Measurements from ENCODE around the gene EXOSC2.

EXOSC2 gene

GRCh38 chr9:130693426-130694191, at the start of gene EXOSC2:
TSS of gene EXOSC2 (plus strand) at chr9:130693780. CDS start at chr9:130693792, 12 bp downstream.
- peak; percentile 99 for DNase-seq (ENCODE audit: low spot score)

- no peak for DNase-seq (ENCODE audit: low spot score)
These were observed 42.4 kb upstream of the EXOSC2 start for GRCh38 chr9:130651221-130651620.

- no peak for DNase-seq (ENCODE audit: low spot score)
These were observed 41.8 kb upstream of the EXOSC2 start for GRCh38 chr9:130651752-130652151.

- DNase-seq (ENCODE audit: low spot score) = no peak
These were observed 38.7 kb upstream of the EXOSC2 start for GRCh38 chr9:130654879-130655278.

GRCh38 chr9:130658893-130659698, 34.5 kb upstream of the EXOSC2 start:
- DNase-seq (ENCODE audit: low spot score) = no peak

- no peak for DNase-seq (ENCODE audit: low spot score)
These were observed 33.8 kb upstream of the EXOSC2 start for GRCh38 chr9:130659699-130660248.

GRCh38 chr9:130660326-130660682, 33.3 kb upstream of the EXOSC2 start:
- no peak for DNase-seq (ENCODE audit: low spot score)

- DNase-seq (ENCODE audit: low spot score) = no peak
These were observed 32.7 kb upstream of the EXOSC2 start for GRCh38 chr9:130660683-130661450.

GRCh38 chr9:130661451-130662098, 32.0 kb upstream of the EXOSC2 start:
- DNase-seq (ENCODE audit: low spot score) = no peak

- DNase-seq (ENCODE audit: low spot score) = no peak
These were observed 31.2 kb upstream of the EXOSC2 start for GRCh38 chr9:130662099-130662969.

- DNase-seq (ENCODE audit: low spot score) = no peak
These were observed 30.7 kb upstream of the EXOSC2 start for GRCh38 chr9:130662970-130663257.

GRCh38 chr9:130663258-130663976, 30.2 kb upstream of the EXOSC2 start:
- no peak for DNase-seq (ENCODE audit: low spot score)

GRCh38 chr9:130663977-130664250, 29.7 kb upstream of the EXOSC2 start:
- no peak for DNase-seq (ENCODE audit: low spot score)

GRCh38 chr9:130664251-130665028, 29.1 kb upstream of the EXOSC2 start, which contains the start of gene PRDM12:
TSS of gene PRDM12 (plus strand) at chr9:130664594. CDS start at chr9:130664654, 60 bp downstream.
- no peak for DNase-seq (ENCODE audit: low spot score)

- DNase-seq (ENCODE audit: low spot score) = no peak
These were observed 28.6 kb upstream of the EXOSC2 start for GRCh38 chr9:130665029-130665430.

GRCh38 chr9:130665431-130666392, 27.9 kb upstream of the EXOSC2 start:
- no peak for DNase-seq (ENCODE audit: low spot score)

- no peak for DNase-seq (ENCODE audit: low spot score)
These were observed 27.0 kb upstream of the EXOSC2 start for GRCh38 chr9:130666393-130667119.

- no peak for DNase-seq (ENCODE audit: low spot score)
These were observed 26.5 kb upstream of the EXOSC2 start for GRCh38 chr9:130667120-130667435.
